ENCODE measurements around the gene CAPG.
A peak's percentile ranks its signal among the peaks of the same experiment; 100 is the strongest.
"Not testable (repeated sequence)": the region's sequence is repeated elsewhere in the genome, so short reads cannot be mapped to it uniquely, and the experiment has no call there.

The CAPG gene, protein sequence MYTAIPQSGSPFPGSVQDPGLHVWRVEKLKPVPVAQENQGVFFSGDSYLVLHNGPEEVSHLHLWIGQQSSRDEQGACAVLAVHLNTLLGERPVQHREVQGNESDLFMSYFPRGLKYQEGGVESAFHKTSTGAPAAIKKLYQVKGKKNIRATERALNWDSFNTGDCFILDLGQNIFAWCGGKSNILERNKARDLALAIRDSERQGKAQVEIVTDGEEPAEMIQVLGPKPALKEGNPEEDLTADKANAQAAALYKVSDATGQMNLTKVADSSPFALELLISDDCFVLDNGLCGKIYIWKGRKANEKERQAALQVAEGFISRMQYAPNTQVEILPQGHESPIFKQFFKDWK

DNA sequence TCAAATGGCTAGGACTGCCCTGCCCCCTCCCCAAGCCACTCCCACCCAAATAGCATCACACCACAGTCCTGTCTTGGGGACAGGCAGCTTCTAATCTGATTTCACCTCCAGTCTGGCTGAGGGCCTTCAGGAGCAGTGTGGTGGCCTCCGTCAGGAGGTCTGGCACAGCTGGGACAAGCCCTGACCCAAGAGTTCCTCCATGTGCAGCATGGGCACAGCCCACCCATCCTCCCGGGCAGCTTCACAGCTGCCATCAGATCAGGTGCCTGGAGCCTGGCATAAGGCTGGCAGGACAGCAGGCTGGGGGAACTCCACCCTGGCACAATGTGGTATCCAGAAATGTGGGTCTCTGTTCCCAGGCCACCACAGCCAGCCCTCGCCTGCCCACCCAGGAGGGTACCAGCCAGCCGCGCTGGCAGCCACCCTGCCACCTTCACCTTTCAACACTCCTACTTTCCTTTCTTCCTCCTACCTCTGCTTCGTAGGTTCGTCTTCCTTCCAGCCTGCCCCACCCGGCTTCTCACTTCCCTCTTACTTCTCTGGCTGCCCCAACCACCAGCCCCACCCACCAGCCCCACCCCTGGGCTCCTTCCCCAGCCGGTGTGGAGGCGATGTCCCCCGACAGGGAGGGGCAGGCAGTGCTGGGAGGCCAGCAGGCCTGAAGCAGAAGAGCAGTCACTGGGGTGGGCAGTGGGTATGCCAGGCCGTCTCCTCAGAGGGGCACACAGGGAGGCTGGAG lies at the start of gene CAPG:
Gene CAPG (minus strand): TSS at position 522 of the 739 bp plus-strand sequence. CDS start 8,221 bp downstream, outside the sequence.
- DNase-seq: peak in 1 of 2 experiments; percentile 31

DNA sequence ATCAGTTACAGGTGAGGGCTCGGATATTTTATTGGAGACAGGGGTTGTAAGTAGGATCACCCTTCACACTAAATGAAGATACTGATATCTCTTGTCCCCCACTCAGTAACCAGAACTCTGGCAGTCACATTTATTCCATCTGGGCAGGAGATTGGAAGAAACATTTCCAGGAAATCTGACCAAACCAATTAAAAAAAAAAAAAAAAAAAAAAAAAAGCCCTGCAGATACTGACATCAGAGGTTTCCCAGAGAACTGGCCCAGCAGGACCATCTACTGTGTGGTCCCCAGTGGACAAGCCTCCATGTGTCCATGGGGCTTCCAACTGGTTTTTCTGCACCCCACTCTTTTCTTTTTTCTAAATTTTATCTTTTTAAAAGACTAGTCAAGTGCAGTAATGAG lies 49.6 kb upstream of the CAPG start:
- DNase-seq: no peak

DNA sequence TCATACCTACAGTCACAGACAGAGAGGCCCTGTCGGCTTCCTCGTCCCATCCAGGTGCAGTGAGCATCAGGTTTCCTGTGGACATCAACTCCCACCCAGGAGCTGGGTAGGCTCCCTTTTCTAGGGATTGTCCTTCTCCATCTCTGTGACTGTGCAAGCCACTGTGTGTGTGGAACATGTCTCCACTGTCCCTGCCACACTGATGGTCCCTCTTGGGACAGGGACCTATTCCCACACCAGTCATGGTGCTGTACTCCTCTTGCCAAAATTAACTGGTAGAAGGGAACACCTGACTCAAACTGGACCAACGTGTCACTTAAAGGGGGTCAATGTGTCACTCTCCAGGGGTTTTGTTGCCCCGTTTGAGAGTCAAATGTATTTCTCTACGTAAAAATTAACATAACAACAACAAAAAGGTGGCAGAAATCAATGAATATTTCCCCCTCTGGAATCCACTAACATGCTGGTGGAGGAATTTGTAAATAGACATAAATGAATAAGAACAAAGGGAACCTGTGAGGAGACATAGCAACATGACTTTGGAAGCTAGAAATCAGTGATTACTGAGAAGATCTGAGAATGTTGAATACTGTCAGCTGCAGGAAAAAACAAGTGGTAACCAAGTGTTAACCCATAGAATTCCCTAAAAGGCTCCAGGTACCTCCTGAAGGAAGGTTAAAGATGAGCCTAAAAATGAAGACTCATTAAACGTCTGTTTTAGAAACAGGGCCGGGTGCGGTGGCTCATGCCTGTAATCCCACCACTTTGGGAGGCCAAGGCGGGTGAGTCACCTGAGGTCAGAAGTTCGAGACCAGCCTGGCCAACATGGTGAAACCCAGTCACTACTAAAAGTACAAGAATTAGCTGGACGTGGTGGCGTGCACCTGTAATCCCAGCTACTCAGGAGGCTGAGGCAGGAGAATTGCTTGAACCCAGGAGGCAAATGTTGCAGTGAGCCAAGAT lies 48.7 kb upstream of the CAPG start:
- DNase-seq: no peak

GRCh38 chr2:85457877-85458316 lies 47.7 kb upstream of the CAPG start:
- DNase-seq: no peak

- no peak for DNase-seq
Measured at GRCh38 chr2:85457043-85457442, 46.9 kb upstream of the CAPG start.

DNA sequence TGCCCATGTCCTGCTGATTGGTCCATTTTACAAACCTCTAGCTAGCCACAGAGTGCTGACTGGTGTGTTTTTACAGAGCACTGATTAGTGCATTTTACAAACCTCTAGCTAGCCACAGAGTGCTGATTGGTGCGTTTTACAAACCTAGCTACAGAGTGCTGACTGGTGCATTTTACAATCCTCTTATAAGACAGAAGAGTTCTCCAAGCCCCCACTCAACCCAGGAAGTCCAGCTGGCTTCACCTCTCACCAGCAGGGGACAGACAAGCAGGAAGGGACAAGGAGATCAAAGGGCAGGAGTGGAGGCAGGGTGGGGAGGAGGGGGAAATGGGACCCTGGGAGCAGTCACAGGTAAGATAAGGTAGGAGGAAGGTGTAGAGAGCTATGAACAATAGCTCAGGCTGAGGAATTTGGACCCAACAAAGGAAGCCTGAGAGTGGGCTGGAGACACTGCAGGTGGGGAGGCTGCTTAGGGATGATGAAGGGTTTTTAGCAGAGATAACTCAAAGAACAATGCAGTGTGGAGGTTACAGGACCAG lies 45.5 kb upstream of the CAPG start:
- DNase-seq: no peak

DNA sequence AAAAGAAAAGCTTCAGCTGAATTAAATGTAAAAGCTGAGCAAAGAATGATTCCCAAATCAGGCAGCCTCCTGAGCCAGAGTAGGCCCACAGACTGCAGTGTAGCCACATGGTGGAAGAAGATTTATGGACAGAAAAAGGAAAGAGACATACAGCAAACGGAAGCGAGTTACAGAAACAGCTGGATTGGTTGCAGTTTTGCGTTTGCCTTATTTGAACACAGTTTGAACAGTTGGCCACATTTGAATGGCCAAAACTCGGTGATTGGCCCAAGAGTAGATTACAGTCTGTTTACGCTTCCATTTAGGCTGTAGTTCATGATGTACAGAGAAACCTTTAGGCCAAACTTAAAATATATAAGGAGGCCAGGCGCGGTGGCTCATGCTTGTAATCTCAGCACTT lies 43.4 kb upstream of the CAPG start:
- DNase-seq: no peak

GRCh38 chr2:85452237-85452636 lies 42.1 kb upstream of the CAPG start:
- no peak for DNase-seq

- no peak for DNase-seq
Measured at GRCh38 chr2:85449214-85449588, 39.0 kb upstream of the CAPG start.

DNA sequence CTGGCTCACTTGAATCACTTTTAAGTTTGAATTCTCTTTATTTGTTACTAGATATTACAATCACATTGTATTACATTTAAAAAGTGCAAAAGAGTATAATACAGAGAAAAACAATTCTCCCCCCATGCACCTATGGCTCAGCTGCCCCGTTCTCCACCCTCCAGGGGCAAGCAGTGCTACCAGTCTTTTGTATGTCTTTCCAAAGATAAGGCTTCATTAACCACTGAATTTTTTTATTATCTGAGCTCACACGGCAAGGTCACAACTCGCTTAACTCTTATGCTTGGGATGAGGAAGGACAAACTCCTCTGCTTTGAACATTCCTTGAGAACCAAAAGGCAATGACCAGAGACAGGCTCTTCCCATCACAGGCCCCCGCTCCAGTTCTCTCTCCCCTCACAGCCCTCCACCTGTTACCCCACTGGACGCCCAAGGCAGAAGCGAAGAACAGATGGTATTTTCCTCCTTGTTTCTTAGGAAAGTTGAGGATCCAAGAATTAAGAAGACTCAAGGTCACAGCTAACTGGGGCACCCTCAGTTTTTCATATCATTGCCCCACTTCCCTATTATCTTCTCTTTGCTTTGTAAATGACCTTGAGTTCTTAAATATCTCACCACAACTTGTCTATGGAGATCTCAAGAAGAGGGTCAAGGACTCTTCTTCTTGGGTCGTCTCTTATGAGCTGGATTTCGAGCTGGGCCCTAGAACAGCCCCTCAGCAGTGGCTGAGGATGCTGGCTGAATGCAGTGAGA lies 38.5 kb upstream of the CAPG start:
- DNase-seq: no peak

DNA sequence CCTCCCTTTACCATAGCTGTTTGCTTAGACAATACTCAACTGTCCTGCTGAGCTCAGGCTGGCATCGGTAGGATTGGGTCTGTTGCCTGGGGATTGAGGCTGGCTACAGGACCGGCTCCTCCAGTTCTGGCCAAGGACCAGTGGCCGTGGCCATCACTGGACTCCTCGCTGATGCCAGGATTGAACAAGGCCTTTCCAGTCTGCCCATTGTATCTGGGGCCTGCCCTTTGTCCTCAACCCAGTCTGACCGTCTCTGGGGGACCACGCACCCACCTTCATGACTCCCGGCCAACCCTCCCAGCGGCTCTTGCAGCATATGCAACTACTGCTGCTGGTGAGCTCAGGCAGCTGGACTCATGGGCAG lies 37.0 kb upstream of the CAPG start:
- no peak for DNase-seq

DNA sequence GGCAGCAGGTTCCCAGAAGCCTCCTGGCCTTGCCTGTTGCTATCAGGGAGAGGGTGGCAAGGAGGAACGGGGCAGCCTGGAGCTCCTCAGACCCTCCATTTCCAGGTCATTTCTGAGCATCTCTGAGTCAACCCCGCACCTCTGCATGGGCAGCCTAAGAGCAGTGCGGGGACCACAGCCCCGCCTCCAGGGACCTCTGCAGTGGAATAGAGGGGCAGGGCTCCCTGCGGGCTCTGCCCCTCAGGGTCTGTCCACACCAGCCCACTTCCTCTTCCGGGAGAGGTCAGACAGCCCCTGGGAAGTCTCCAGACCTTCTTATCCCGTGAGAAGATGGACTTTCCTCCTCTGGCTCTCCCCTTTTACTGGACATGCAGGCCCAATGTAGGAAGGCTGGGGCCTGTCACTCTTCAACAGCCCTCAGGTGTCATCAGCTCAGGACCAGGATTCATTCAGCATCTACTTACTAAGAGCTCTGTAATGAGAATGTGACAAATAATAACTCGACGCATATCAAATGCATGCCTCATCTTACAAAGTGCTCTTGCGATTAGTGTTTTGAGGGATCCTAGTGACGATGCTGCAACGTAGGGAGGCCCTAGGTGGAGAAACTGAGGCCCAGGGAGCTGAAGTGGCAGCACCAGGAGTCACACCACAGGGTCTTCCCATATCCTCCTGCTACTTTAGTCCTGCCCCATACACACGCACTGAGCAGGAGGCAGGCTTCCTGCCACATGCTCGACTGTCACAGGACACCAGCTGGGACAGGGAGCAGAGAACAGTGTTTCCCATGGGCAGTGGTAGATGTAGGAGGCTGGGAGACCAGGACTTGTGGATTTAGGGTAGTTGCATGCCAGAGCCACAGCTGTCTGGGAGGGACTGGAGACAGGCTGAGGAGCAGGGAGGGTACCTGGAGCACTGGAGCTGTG lies 36.4 kb upstream of the CAPG start:
- DNase-seq: no peak

- DNase-seq: no peak
Measured at GRCh38 chr2:85445316-85446295, 35.4 kb upstream of the CAPG start.

DNA sequence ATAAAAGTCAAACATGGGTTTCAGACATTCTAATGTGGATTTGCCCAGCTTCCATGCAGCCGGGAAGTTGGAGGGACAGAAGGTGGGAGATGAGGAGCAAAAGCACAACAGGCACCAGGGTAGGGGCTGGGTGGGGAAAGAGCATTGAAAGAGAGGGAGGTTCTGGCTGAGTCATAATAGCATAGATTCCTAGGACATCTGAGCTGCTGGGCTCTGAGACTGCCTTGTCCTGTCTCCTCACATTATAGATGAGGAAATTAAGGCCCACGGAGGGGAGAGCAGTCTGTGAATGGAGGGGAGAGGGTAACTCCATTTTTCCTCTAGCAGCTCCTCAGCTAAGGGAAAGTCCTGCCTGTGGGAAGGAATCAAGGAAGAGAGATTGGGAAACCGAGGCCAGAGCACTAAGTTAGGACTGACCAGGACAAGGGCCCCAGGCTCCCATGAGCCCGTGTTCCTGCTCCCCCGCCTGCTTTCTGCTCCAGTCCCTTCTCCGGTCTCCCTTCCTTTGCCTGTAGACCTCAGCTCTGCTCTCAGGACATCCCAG lies 34.5 kb upstream of the CAPG start:
- DNase-seq: no peak

DNA sequence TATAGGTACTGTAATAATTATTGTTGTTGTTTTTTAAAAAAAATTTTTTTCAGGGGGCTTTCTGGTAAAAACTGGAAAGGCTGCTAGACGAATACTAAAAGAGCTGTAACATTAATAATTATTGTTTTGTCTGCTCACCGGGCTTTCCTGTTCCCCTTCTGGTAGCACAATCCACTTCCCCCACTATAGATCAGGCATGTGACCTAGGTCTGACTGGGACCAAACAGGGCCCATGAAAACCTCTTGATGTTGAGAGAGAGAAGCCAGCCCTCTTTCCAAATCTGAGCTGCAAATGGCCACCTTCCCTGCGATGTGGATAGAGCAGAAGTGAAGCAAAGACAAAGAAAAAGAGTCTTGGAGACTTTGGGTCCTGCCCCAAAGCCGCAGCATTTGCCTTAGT lies 31.7 kb upstream of the CAPG start:
- DNase-seq: no peak

GRCh38 chr2:85440729-85441128 lies 30.6 kb upstream of the CAPG start:
- DNase-seq: no peak

DNA sequence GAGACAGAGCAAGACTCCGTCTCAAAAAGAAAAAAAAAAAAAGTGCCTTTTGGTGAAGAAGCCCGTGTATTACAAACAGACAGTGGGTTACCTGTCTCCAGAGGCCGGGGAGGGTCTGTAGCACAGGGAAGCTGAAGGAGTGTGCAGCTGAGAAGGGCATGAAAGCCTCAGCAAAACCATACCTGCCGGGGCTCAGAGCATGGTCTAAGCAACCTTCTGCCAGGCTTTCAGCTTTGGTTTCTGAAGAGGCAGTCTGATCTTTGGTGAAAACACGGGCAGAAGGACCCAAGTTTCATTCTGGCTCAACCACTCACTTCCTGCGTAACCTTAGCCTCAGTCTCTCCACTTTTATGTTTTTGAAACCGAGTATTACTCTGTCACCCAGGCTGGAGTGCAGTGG lies 29.8 kb upstream of the CAPG start:
- no peak for DNase-seq

GRCh38 chr2:85439569-85439968 lies 29.4 kb upstream of the CAPG start:
- DNase-seq: not testable (repeated sequence)

- no peak for DNase-seq
Measured at GRCh38 chr2:85439025-85439472, 28.9 kb upstream of the CAPG start.
